HEK293 (cell line): Measurements from ENCODE around the gene CDHR1.

ENCODE experiments used
- CTCF ChIA-PET: fragments of 350-600 bp; formaldehyde crosslinking; extraction: SDS; loops from one replicate; lab custom pipeline; 2021; ENCODE audit warnings: antibody characterized with exemption; lab: Yijun Ruan, JAX
- POLR2A ChIA-PET: fragments of 300-600 bp; formaldehyde crosslinking; extraction: SDS; loops from one replicate; lab custom pipeline; 2020; ENCODE audit warnings: antibody characterized with exemption, inconsistent platforms; lab: Yijun Ruan, JAX
- H3K27ac ChIP-seq: fragments of 200-500 bp; sonication (Bioruptor generic); 2 replicates; pipeline ENCODE4 v1.5.1; 2014; ENCODE audit warnings: low read depth, low read length, control low read depth, inconsistent platforms; ENCODE audit errors: extremely low read depth
- H3K36me3 ChIP-seq, 2 experiments: fragments of 200-500 bp in 1 of 2; sonication (Bioruptor generic) in 1 of 2; 1 replicate in 1 of 2; 2 replicates in 1 of 2; pipeline ENCODE4 v1.5.1; 2014 to 2017; ENCODE audit warnings: inconsistent platforms in 2 of 2, low read length in 2 of 2; ENCODE audit not compliant: control insufficient read depth in 2 of 2, insufficient read depth in 1 of 2
- H3K4me1 ChIP-seq: fragments of 200-500 bp; sonication (Bioruptor generic); 2 replicates; pipeline ENCODE4 v1.5.1; 2014; ENCODE audit warnings: mild to moderate bottlenecking, low read length, inconsistent platforms; ENCODE audit not compliant: control insufficient read depth, insufficient read depth
- H3K4me3 ChIP-seq: 2 replicates; pipeline ENCODE4 v1.5.1; 2011; ENCODE audit warnings: low read depth, mild to moderate bottlenecking, control low read depth, low read length, moderate library complexity
- H3K9me3 ChIP-seq: fragments of 200-500 bp; sonication (Bioruptor generic); 2 replicates; pipeline ENCODE4 v1.5.1; 2014; ENCODE audit warnings: low read depth, low read length, inconsistent platforms; ENCODE audit not compliant: control insufficient read depth, insufficient read depth
- CTCF ChIP-seq: fragments of 450-650 bp; formaldehyde crosslinking; IDR thresholded peaks from 2 replicates; pipeline ENCODE4 v1.5.1; 2016; ENCODE audit warnings: missing biosample characterization, missing genetic modification characterization
- HOXA7 ChIP-seq: sonication (generic); formaldehyde crosslinking; IDR thresholded peaks from 2 replicates; pipeline ENCODE4 v1.8.1; 2022; ENCODE audit warnings: missing genetic modification reagents, borderline replicate concordance
- KLF8 ChIP-seq: fragments of 450-650 bp; formaldehyde crosslinking; IDR thresholded peaks from 2 replicates; pipeline ENCODE4 v1.5.1; 2016; ENCODE audit warnings: missing biosample characterization, missing genetic modification characterization
- KLF9 ChIP-seq: fragments of 450-650 bp; formaldehyde crosslinking; IDR thresholded peaks from 2 replicates; pipeline ENCODE4 v1.5.1; 2016; ENCODE audit warnings: missing biosample characterization, missing genetic modification characterization, low read depth
- OVOL3 ChIP-seq: fragments of 450-650 bp; formaldehyde crosslinking; IDR thresholded peaks from 2 replicates; pipeline ENCODE4 v1.5.1; 2016; ENCODE audit warnings: missing biosample characterization, missing genetic modification characterization
- ZBTB6 ChIP-seq: fragments of 450-650 bp; formaldehyde crosslinking; IDR thresholded peaks from 2 replicates; pipeline ENCODE4 v1.5.1; 2017; ENCODE audit warnings: missing biosample characterization, missing genetic modification characterization
- ZFP41 ChIP-seq: fragments of 450-650 bp; formaldehyde crosslinking; IDR thresholded peaks from 2 replicates; pipeline ENCODE4 v1.5.1; 2016; ENCODE audit warnings: missing biosample characterization, missing genetic modification characterization, borderline replicate concordance
- ZFP69B ChIP-seq: fragments of 450-650 bp; formaldehyde crosslinking; IDR thresholded peaks from 2 replicates; pipeline ENCODE4 v1.5.1; 2016; ENCODE audit warnings: missing biosample characterization, missing genetic modification characterization
- ZNF341 ChIP-seq: fragments of 450-650 bp; formaldehyde crosslinking; IDR thresholded peaks from 2 replicates; pipeline ENCODE4; 2016; ENCODE audit warnings: low read depth, missing biosample characterization, missing genetic modification characterization
- ZNF366 ChIP-seq: fragments of 450-650 bp; formaldehyde crosslinking; conservative IDR thresholded peaks from 2 replicates; pipeline ENCODE4 v1.5.1; 2016; ENCODE audit warnings: missing biosample characterization, missing genetic modification characterization
- ZNF433 ChIP-seq: fragments of 450-650 bp; formaldehyde crosslinking; IDR thresholded peaks from 2 replicates; pipeline ENCODE4 v1.5.1; 2016; ENCODE audit warnings: missing biosample characterization, missing genetic modification characterization, low read depth
- ZNF529 ChIP-seq: fragments of 450-650 bp; formaldehyde crosslinking; IDR thresholded peaks from 2 replicates; pipeline ENCODE4 v1.5.1; 2017; ENCODE audit warnings: missing genetic modification characterization, missing biosample characterization; ENCODE audit not compliant: insufficient replicate concordance
- ZNF558 ChIP-seq: fragments of 450-650 bp; formaldehyde crosslinking; IDR thresholded peaks from 2 replicates; pipeline ENCODE4 v1.5.1; 2016; ENCODE audit warnings: missing biosample characterization, missing genetic modification characterization
- ZNF626 ChIP-seq: fragments of 450-650 bp; sonication (Bioruptor Pico); formaldehyde crosslinking; IDR thresholded peaks from 2 replicates; pipeline ENCODE4 v1.5.1; 2018; ENCODE audit warnings: missing biosample characterization, missing genetic modification characterization, inconsistent platforms
- ZNF658 ChIP-seq: fragments of 450-650 bp; formaldehyde crosslinking; IDR thresholded peaks from 2 replicates; pipeline ENCODE4; 2016; ENCODE audit warnings: missing biosample characterization, missing genetic modification characterization
- TF ChIP-seq, protein P1 (sequence below): fragments of 450-650 bp; formaldehyde crosslinking; IDR thresholded peaks from 2 replicates; pipeline ENCODE4 v1.5.1; 2016; ENCODE audit warnings: missing biosample characterization, missing genetic modification characterization, low read depth
- TF ChIP-seq, protein P2 (sequence below): fragments of 450-650 bp; formaldehyde crosslinking; IDR thresholded peaks from 2 replicates; pipeline ENCODE4 v1.5.1; 2016; ENCODE audit warnings: missing biosample characterization, missing genetic modification characterization, low read depth

CDHR1 gene

DNA sequence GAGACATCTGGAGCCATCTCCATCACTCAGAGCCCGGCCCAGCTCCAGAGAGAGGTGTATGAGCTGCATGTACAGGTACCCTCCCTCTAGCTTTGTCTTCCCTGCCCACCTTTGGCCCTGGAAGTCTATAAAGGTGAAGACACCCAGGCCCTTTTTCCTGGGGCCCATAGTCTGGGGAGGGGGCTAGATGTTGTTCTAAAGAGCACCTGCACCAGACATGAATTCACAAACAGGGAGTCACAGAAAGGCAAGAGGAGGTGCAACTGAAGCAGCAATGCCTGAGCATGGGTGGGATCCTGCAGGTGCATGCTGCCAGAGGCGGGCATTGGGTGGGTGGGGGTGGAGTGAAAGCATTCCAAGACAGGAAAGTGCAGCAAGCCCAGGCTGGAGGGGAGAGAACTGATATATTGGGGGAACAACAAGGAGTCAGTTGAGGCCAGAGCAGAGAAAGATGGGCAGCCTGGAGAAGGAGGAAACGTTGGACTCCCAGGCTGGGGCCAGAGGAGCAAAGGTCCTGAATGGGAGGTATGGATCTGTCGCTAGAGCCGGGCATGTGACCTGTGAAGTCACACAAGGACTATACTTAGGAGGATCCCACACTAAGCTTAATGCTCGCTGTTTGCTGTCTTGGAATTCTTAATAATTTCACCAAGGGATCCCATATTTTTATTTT lies 11.7 kb downstream of the CDHR1 start:
- Histone ChIP-seq H3K36me3 (no peaks in the 10 kb centered on the region), H3K4me1 (no peaks in the 10 kb centered on the region), H3K9me3 (no peaks in the 10 kb centered on the region), H3K27ac (no peak overlapping the region), H3K4me3 (no peak overlapping the region)
- ChIA-PET POLR2A (no interaction called here), CTCF (interaction anchor here (0.6 to 5.3 kb wide), 9 partner anchors 10 to 145 kb away, joined by 3 to 55 read pairs (median 5); partner anchors contain the start of gene CDHR1)
- no peak for TF ChIP-seq ZNF558
- peak; percentile 98 for TF ChIP-seq ZBTB6 (tag by site-specific recombination)

- CTCF ChIA-PET, result interaction anchor here (0.6 to 1.9 kb wide), 4 partner anchors 9 to 60 kb away, joined by 3 to 13 read pairs (median 3); no protein-coding TSS in a partner anchor
- no peaks in the 10 kb centered on the region for H3K36me3 ChIP-seq
- POLR2A ChIA-PET, result no interaction called here
These were observed 13.7 kb downstream of the CDHR1 start for GRCh38 chr10:84208023-84208422.

More at GRCh38 chr10:84208023-84208422, 13.7 kb downstream of the CDHR1 start:
- H3K27ac ChIP-seq, result no peak overlapping the region
- no peaks in the 10 kb centered on the region for H3K9me3 ChIP-seq
- no peaks in the 10 kb centered on the region for H3K4me1 ChIP-seq
- H3K4me3 ChIP-seq, result no peak overlapping the region
- no peak for TF ChIP-seq ZNF626 (tag by site-specific recombination)
- no peak for TF ChIP-seq ZNF341 (tag by site-specific recombination)
- no peak for TF ChIP-seq OVOL3 (tag by site-specific recombination)
- no peak for TF ChIP-seq KLF9 (tag by site-specific recombination)
- TF ChIP-seq ZFP41 (tag by site-specific recombination), result no peak
- no peak for TF ChIP-seq KLF8 (tag by site-specific recombination)
- no peak for TF ChIP-seq HOXA7 (CRISPR knock-in tag)
- no peak for TF ChIP-seq ZFP69B (tag by site-specific recombination)
- no peak for TF ChIP-seq CTCF (tag by site-specific recombination)
- TF ChIP-seq, protein P1, sequence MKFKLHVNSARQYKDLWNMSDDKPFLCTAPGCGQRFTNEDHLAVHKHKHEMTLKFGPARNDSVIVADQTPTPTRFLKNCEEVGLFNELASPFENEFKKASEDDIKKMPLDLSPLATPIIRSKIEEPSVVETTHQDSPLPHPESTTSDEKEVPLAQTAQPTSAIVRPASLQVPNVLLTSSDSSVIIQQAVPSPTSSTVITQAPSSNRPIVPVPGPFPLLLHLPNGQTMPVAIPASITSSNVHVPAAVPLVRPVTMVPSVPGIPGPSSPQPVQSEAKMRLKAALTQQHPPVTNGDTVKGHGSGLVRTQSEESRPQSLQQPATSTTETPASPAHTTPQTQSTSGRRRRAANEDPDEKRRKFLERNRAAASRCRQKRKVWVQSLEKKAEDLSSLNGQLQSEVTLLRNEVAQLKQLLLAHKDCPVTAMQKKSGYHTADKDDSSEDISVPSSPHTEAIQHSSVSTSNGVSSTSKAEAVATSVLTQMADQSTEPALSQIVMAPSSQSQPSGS (tag by site-specific recombination), result no peak
- TF ChIP-seq, protein P2, sequence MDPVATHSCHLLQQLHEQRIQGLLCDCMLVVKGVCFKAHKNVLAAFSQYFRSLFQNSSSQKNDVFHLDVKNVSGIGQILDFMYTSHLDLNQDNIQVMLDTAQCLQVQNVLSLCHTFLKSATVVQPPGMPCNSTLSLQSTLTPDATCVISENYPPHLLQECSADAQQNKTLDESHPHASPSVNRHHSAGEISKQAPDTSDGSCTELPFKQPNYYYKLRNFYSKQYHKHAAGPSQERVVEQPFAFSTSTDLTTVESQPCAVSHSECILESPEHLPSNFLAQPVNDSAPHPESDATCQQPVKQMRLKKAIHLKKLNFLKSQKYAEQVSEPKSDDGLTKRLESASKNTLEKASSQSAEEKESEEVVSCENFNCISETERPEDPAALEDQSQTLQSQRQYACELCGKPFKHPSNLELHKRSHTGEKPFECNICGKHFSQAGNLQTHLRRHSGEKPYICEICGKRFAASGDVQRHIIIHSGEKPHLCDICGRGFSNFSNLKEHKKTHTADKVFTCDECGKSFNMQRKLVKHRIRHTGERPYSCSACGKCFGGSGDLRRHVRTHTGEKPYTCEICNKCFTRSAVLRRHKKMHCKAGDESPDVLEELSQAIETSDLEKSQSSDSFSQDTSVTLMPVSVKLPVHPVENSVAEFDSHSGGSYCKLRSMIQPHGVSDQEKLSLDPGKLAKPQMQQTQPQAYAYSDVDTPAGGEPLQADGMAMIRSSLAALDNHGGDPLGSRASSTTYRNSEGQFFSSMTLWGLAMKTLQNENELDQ, result no peak
- no peak for TF ChIP-seq ZNF658 (tag by site-specific recombination)
- TF ChIP-seq ZNF366 (tag by site-specific recombination), result no peak
- TF ChIP-seq ZNF529 (tag by site-specific recombination), result no peak
- no peak for TF ChIP-seq ZNF433 (tag by site-specific recombination)
